HPDE6-E6E7 (cell line): ENCODE measurements around the gene APBB2.
"Not testable (repeated sequence)": the region's sequence is repeated elsewhere in the genome, so short reads cannot be mapped to it uniquely, and the experiment has no call there.

Experiments
- DNase-seq: peaks from one replicate; pipeline ENCODE4 v3.0.0; 2011; ENCODE audit warnings: missing footprints; ENCODE audit errors: extremely low spot score

APBB2 gene

GRCh38 chr4:41158274-41158673 is 56.1 kb downstream of the APBB2 start:
- DNase-seq: no peak

GRCh38 chr4:41157009-41157408 is 57.3 kb downstream of the APBB2 start:
- no peak for DNase-seq

GRCh38 chr4:41156574-41156973 is 57.8 kb downstream of the APBB2 start:
- no peak for DNase-seq

- DNase-seq: no peak
Observed at GRCh38 chr4:41155194-41155830, 59.0 kb downstream of the APBB2 start.

GRCh38 chr4:41154814-41155177 is 59.5 kb downstream of the APBB2 start:
- no peak for DNase-seq

- DNase-seq: no peak
Observed at GRCh38 chr4:41154010-41154813, 60.1 kb downstream of the APBB2 start.

GRCh38 chr4:41150401-41150800 is 63.9 kb downstream of the APBB2 start:
- no peak for DNase-seq

GRCh38 chr4:41149568-41149967 is 64.8 kb downstream of the APBB2 start:
- not testable (repeated sequence) for DNase-seq

- no peak for DNase-seq
Observed at GRCh38 chr4:41148931-41149330, 65.4 kb downstream of the APBB2 start.

- DNase-seq: no peak
Observed at GRCh38 chr4:41148292-41148691, 66.0 kb downstream of the APBB2 start.

GRCh38 chr4:41147570-41147969 is 66.8 kb downstream of the APBB2 start:
- not testable (repeated sequence) for DNase-seq

- no peak for DNase-seq
Observed at GRCh38 chr4:41146716-41147506, 67.4 kb downstream of the APBB2 start.

GRCh38 chr4:41146196-41146595 is 68.1 kb downstream of the APBB2 start:
- no peak for DNase-seq

GRCh38 chr4:41145571-41146078 is 68.7 kb downstream of the APBB2 start:
- no peak for DNase-seq

GRCh38 chr4:41144812-41145211 is 69.5 kb downstream of the APBB2 start:
- DNase-seq: no peak

GRCh38 chr4:41144040-41144379 is 70.3 kb downstream of the APBB2 start:
- no peak for DNase-seq

GRCh38 chr4:41143311-41144039 is 70.9 kb downstream of the APBB2 start:
- DNase-seq: no peak

- DNase-seq: no peak
Observed at GRCh38 chr4:41142376-41143310, 71.7 kb downstream of the APBB2 start.

- DNase-seq: no peak
Observed at GRCh38 chr4:41141900-41142299, 72.4 kb downstream of the APBB2 start.

GRCh38 chr4:41140410-41140809 is 73.9 kb downstream of the APBB2 start:
- DNase-seq: no peak

GRCh38 chr4:41137879-41138278 is 76.5 kb downstream of the APBB2 start:
- DNase-seq: no peak
